ENCODE measurements around the gene ABL1.

Gene ABL1

DNA sequence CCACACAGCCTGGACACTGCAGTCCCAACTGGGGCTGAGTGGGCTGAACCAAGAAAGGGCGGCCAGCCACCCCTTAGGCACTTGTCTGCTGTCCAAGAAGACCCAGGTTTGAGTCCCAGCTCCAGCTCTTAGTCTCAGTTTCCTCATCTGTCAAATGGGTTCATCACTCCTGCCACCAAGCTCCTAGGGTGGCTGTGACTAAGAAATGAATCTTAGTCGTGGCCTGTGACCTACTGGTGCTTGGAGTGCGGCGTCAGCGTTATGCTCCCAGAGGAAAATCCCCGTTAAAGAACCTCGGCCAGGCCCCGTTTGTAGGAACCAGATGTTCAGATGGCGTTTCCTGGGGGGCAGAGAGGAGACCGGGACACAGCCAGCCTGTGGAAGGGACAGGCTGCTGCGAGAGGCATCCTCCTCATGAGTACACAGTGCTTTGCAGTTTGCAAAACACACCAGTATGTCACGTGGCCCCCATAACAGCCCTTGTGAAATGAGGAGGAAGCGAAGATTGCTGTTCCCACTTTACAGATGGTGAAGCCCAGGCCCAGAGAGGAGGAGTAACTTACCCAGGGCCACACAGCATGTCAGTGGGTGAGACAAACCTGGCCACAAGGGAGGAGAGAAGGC is 100.7 kb downstream of the ABL1 start:
- no peak for DNase-seq

DNA sequence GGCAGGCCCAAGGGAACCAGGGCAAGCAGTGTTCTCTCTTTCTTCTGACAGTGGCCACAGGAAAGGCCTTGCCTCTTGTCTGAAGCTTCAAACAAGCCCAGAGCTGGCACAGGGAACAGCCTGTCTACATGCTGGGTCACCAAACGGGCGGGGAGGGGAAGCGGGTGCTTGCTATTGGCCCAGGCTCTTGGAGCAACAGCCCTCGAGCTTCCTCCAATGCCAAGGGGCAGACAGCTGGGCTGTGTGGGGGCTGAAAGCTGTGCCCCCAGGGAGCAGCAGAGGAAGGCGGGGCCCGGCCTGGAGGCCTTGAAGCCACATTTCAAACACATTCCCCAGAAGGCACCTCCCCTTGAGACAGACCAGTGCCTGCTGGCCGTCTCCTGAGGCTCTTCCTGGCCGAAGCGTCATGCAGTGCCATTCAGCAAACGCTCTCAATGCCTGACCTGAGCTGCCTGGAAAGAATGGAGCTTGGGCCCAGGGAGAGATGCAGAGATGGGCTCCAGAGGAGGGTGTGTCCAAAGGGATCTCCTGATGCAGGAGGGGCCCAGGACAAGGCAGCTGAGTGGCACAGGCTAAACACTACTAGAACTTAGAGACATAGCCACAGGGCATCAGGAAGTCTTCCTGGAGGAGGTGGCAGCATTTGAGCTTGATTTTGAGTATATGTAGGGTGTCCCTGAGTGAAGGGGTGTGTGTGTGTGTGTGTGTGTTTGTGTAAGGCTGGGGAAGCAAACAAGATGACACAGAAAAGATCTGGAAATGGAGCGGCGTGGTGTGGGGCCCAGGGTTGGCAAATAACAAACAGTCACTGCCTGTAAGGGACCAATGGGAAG is 101.4 kb downstream of the ABL1 start:
- DNase-seq = no peak
